Activated T-helper 1 cell treated with anti-CD3 and anti-CD28 coated beads, Interleukin-12 subunit alpha, Interleukin-12 subunit beta, Interleukin-2, Interleukin-4 antibody, amounts not matched to agents 30 ng/mL and 10 ng/mL and 1 ng/mL, durations not matched to agents 14 hours and 24 hours and 36 hours (primary cell): ENCODE results near the gene KRTAP4-9. TPM values are rescaled to one million over a fixed set of nuclear protein-coding genes. Genes with fewer than 3 reads are reported as not detected.
"Not testable (repeated sequence)": the region's sequence is repeated elsewhere in the genome, so short reads cannot be mapped to it uniquely, and the experiment has no call there.

Source experiments
- DNase-seq: peaks from one replicate; pipeline ENCODE4 v3.0.0; 2021; ENCODE audit warnings: low spot score
- H3K27ac Mint-ChIP-seq: one replicate; pipeline ENCODE4 v1.8.0; 2021; ENCODE audit warnings: mild to moderate bottlenecking, mixed read lengths
- H3K27me3 Mint-ChIP-seq: one replicate; pipeline ENCODE4 v1.8.0; 2022; ENCODE audit warnings: mild to moderate bottlenecking, moderate library complexity, mixed read lengths; ENCODE audit not compliant: insufficient read depth
- H3K36me3 Mint-ChIP-seq: one replicate; pipeline ENCODE4 v1.8.0; 2021; ENCODE audit warnings: low read depth, mixed read lengths
- H3K4me1 Mint-ChIP-seq: one replicate; pipeline ENCODE4 v1.8.0; 2021; ENCODE audit warnings: low read depth, mixed read lengths
- H3K4me3 Mint-ChIP-seq: one replicate; pipeline ENCODE4 v1.8.0; 2021; ENCODE audit warnings: mild to moderate bottlenecking, moderate library complexity, mixed read lengths
- H3K9me3 Mint-ChIP-seq: one replicate; pipeline ENCODE4 v1.8.0; 2021; ENCODE audit warnings: mixed read lengths
- intact Hi-C: fragments of 100-400 bp; cut with micrococcal nuclease; formaldehyde crosslinking; loops from one replicate; pipeline ENCODE4 v1.15.1; 2024
- total RNA-seq: library from RNA; stranded (reverse); gene quantifications from 2 replicates; pipeline ENCODE4 v1.2.3, GENCODE V29; 2022

Gene KRTAP4-9
- total RNA-seq, 1 donor from 2014 or later, result not detected

GRCh38 chr17:41103896-41104295 lies 1.3 kb upstream of the KRTAP4-9 start:
- Mint-ChIP-seq H3K9me3 (no peaks in the 10 kb centered on the region), H3K4me1 (no peaks in the 10 kb centered on the region), H3K36me3 (no peaks in the 10 kb centered on the region), H3K27me3 (peaks cover 6% of the 10 kb centered on the region), H3K4me3 (no peak overlapping the region), H3K27ac (peak overlapping the region; percentile 44)
- intact Hi-C loops, result no loop called here
- DNase-seq, result no peak

DNA sequence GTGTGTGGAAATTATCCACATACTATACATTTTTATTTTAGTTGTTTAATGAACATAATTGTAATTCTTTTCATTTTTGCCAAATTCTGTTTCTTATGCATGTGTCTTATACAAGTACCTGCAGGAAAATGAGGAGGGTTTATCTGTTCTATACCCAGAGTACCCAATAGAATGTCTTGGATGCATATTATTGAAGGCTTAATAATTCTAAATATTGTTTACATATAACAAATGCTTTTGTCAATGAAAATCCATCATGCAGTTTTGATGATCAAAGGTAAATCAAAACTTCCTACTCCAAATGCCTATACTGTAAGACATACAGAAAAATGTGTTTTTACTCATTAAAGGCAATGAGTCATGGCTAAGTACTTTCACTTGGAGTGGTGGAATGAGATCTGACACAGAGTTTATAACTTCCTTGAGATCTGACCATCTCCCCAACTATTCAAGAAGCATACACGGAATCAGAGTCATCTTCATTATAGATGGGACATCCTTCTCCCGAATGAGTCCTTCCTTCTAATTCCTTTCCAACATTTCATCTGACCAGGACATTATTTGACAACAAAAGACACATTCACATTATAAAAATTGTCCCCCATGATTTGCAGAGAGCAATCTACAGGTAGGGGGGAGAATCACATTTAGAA lies 677 bp upstream of the KRTAP4-9 start:
- intact Hi-C loops, DNase-seq, H3K4me3 Mint-ChIP-seq, H3K27ac Mint-ChIP-seq, H3K4me1 Mint-ChIP-seq, H3K9me3 Mint-ChIP-seq, H3K36me3 Mint-ChIP-seq, H3K27me3 Mint-ChIP-seq: not testable (repeated sequence)

- no peaks in the 10 kb centered on the region for H3K36me3 Mint-ChIP-seq
- DNase-seq, result no peak
- intact Hi-C loops, result loop anchor here (1.0 kb wide), 1 partner anchor 21 kb away; no protein-coding TSS in a partner anchor
- H3K4me1 Mint-ChIP-seq, result no peaks in the 10 kb centered on the region
- H3K4me3 Mint-ChIP-seq, result no peak overlapping the region
- peaks cover 11% of the 10 kb centered on the region for H3K9me3 Mint-ChIP-seq
- no peak overlapping the region for H3K27ac Mint-ChIP-seq
- peaks cover 5% of the 10 kb centered on the region for H3K27me3 Mint-ChIP-seq
Measured at GRCh38 chr17:41107941-41108450, 2.8 kb downstream of the KRTAP4-9 start.

DNA sequence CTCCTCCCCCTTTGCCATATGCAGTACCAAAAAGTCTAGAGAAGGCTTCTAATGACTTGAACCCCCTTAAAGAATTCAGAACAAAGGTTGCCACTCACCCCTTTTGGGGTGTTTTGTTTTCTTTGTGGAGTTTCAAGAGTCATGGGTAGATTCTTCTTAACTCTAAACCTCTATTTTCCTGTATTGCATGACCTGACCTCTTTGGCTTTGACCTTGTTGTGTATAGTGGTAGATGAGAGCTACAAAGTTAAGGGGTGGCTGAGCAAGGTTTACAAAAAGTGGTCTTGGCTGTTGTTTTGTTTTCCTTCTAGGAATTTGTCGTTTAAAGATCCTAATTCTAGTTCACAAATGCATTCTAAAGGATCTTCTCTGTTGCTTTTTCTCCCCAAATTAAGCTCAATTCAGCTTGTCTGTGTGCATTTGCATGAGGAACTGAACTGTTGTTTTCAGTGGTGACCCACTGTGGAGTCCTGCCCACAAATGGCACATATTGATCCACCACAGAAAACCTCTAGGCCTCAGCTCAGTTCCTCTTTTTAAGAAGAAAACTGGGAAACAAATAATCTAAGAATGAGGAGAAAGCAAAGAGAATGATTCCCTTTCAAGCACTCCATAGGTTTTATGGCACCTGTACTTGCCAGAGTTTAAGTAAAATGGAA lies 3.7 kb downstream of the KRTAP4-9 start:
- H3K4me1 Mint-ChIP-seq, H3K27ac Mint-ChIP-seq, H3K36me3 Mint-ChIP-seq, intact Hi-C loops, H3K27me3 Mint-ChIP-seq, H3K4me3 Mint-ChIP-seq, DNase-seq: not testable (repeated sequence)
- H3K9me3 Mint-ChIP-seq, result peaks cover 11% of the 10 kb centered on the region

DNA sequence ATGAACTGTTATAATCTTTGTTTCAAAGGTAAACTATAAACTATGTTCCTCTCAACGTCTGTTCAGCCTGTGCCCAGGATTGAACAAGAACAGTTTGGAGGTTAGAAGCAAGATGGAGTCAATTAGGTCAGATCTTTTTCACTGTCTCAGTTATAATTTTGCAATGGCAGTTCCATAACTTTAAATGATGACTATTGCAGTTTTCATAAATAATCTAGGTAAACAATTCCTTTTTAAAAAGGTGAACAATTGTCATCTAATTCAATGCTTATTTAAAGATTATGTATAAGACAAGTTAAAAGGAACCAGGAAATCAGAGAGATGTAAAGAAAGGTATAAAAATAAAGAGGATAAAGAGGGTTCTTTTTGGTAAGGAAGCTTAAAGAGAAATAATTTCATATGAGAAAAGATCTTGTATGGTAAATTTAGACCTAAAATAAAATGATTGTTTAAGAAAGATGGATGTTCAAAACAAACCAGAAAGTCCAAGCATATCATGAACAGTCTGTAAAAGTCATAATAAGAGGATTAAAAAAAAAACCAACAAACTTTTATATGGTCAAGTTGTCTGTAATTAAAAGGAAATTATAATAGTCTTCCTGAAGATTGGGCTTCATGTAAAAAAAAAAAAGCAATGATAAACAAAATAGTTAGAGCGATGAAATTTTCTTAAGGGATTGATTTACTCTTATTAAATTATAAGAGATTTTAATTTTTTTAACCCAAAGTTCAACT lies 6.1 kb downstream of the KRTAP4-9 start:
- DNase-seq, result no peak
- intact Hi-C loops, result no loop called here
- Mint-ChIP-seq H3K27me3 (peaks cover 2% of the 10 kb centered on the region), H3K36me3 (no peaks in the 10 kb centered on the region), H3K27ac (no peak overlapping the region), H3K9me3 (peaks cover 11% of the 10 kb centered on the region), H3K4me3 (no peak overlapping the region), H3K4me1 (no peaks in the 10 kb centered on the region)

GRCh38 chr17:41116297-41116696 lies 11.1 kb downstream of the KRTAP4-9 start:
- Mint-ChIP-seq H3K27ac (no peak overlapping the region), H3K4me3 (no peak overlapping the region), H3K4me1 (no peaks in the 10 kb centered on the region), H3K27me3 (no peaks in the 10 kb centered on the region), H3K36me3 (no peaks in the 10 kb centered on the region), H3K9me3 (peaks cover 2% of the 10 kb centered on the region)
- intact Hi-C loops, result no loop called here
- no peak for DNase-seq

- not testable (repeated sequence) for H3K4me1 Mint-ChIP-seq, DNase-seq, H3K27ac Mint-ChIP-seq
Measured at GRCh38 chr17:41117846-41118386, 12.7 kb downstream of the KRTAP4-9 start, which contains the start of gene KRTAP4-11. Gene KRTAP4-11 (minus strand): TSS chr17:41118373. CDS start chr17:41118315, 58 bp downstream.

DNA sequence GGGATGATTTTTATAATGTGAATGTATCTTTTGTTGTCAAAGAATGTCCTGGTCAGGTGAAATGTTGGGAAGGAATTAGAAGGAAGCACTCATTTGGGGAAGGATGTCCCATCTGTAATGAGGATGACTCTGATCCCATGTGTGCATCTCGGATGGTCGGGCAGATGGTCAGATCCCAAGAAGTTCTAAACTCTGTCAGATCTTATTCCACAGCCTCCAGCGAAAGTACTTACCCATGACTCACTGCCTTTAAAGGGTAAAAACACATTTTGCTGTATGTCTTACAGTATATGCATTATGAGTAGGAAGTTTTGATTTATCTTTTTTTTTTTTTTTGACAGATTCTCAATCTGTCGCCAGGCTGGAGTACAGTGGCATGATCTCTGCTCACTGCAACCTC lies 13.5 kb downstream of the KRTAP4-9 start:
- H3K4me3 Mint-ChIP-seq, result no peak overlapping the region
- H3K4me1 Mint-ChIP-seq, result no peaks in the 10 kb centered on the region
- no peak overlapping the region for H3K27ac Mint-ChIP-seq
- intact Hi-C loops, result no loop called here
- H3K36me3 Mint-ChIP-seq, result no peaks in the 10 kb centered on the region
- H3K27me3 Mint-ChIP-seq, result no peaks in the 10 kb centered on the region
- peaks cover 3% of the 10 kb centered on the region for H3K9me3 Mint-ChIP-seq
- DNase-seq, result no peak

More at GRCh38 chr17:41117846-41118386, 12.7 kb downstream of the KRTAP4-9 start, which contains the start of gene KRTAP4-11:
- H3K36me3 Mint-ChIP-seq, H3K27me3 Mint-ChIP-seq, intact Hi-C loops, H3K9me3 Mint-ChIP-seq, H3K4me3 Mint-ChIP-seq: not testable (repeated sequence)

DNA sequence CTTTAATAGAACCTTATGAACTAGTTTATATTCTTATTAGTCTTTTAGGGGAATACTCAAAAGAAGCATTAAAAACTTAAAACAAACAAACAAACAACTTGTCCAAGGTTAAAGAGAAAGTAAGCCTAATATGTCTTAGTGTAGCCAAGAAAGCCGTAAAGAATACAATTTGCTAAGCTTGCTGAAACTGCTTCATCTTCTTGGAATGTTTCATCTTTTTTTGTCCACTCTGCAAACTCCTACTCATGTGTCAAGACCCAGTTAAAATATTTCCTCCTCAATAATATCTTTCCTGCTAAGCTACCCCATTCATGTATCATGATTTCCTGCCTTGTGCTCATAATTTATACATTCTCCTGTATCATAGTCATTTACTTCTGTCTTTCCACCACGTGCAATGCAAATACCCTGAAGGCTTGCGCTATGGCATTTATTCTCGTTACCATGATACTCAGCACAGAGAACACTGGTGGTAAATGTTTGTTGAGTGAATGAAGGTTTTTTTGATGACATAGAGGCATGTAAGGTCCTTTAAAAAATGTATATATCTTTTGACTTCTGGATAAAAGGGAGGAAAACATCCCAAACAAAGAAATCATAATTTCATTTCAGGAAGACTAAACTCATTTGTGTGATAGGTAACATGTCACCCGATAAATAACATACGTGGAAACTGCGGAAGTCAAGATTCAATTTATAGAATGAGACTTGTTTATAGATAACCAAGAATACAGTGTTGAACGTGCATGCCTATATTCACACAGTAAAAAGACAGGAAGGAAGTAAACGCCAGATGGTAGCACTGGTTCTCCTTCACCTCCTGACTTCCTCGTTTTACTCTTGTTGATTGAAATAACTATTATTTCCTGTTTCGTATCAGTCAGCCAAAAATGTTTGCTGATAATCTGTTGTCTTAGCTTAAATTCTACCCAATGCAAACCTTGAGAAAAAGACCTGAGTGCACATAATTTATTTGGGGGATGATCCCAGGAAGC lies 14.8 kb downstream of the KRTAP4-9 start:
- DNase-seq, H3K9me3 Mint-ChIP-seq, H3K27ac Mint-ChIP-seq, H3K36me3 Mint-ChIP-seq, H3K4me1 Mint-ChIP-seq, H3K4me3 Mint-ChIP-seq, H3K27me3 Mint-ChIP-seq, intact Hi-C loops: not testable (repeated sequence)

DNA sequence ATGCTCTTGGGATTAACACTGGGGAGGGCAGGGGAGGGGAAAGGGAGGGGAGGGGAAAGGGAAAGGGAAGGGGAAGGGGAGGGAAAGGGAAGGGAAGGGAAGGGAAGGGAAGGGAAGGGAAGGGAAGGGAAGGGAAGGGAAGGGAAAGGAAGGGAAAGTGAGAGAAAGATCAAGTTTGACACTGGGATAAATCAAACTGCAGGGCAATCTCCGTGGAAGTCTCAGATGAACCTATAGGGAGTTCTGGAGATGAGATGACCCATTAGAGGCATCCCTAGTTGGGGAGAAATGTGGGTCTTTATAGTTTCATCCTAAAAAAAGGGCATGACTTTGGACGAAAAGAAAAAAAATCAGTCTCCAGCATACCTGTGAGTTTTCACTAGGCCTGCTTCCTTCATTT lies 16.6 kb downstream of the KRTAP4-9 start:
- H3K4me1 Mint-ChIP-seq, result no peaks in the 10 kb centered on the region
- peaks cover 3% of the 10 kb centered on the region for H3K9me3 Mint-ChIP-seq
- H3K27ac Mint-ChIP-seq, result no peak overlapping the region
- no peaks in the 10 kb centered on the region for H3K36me3 Mint-ChIP-seq
- intact Hi-C loops, result no loop called here
- DNase-seq, result no peak
- no peak overlapping the region for H3K4me3 Mint-ChIP-seq
- H3K27me3 Mint-ChIP-seq, result peaks cover 2% of the 10 kb centered on the region

DNA sequence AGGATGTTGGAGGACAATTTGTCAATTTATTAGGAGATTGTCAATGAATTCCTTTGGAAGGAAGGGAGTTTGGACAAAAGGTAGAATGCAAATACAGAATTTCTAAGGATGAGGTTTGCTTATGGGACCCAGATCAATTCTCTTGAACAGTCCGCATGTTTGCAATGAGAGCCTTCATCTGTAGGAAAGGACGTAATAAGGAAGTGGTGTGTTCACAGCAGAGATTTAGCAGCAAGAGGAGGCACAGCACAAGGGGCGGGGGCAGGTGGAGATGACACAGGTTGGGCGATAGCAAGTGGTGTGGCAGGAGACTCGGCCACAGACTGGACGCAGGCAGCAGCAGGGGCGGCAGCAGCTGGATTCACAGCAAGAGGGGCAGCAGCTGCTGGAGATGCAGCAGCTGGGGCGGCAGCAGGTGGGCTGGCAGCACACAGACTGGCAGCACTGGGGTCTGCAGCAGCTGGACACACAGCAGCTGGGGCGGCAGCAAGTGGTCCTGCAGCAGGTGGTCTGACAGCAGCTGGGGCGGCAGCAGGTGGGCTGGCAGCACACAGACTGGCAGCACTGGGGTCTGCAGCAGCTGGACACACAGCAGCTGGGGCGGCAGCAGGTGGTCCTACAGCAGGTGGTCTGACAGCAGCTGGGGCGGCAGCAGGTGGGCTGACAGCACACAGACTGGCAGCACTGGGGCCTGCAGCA lies 18.3 kb downstream of the KRTAP4-9 start:
- H3K36me3 Mint-ChIP-seq, H3K27ac Mint-ChIP-seq, DNase-seq, H3K4me3 Mint-ChIP-seq, intact Hi-C loops, H3K9me3 Mint-ChIP-seq, H3K27me3 Mint-ChIP-seq, H3K4me1 Mint-ChIP-seq: not testable (repeated sequence)
